GM12878 (cell line): ENCODE data around the gene HLA-B. TPM values are rescaled to one million over a fixed set of nuclear protein-coding genes. Genes with fewer than 3 reads are reported as not detected.

Experiments
- ATAC-seq: fragments of 200-7000 bp; cut with Tn5 transposase; 3 replicates; pipeline ENCODE4 v1.9.1; 2020; ENCODE audit warnings: mild to moderate bottlenecking, moderate library complexity
- BruUV-seq: library from RNA; stranded (reverse); fragments of 400-500 nt; replicated peaks from 2 replicates; lab custom pipeline; 2021; lab: Mats Ljungman, UMichigan
- CTCF ChIA-PET: fragments of 300-600 bp; sonication (Branson Sonifier 250); formaldehyde crosslinking; extraction: SDS; loops from one replicate; lab custom pipeline; 2021; ENCODE audit warnings: inconsistent platforms; lab: Yijun Ruan, JAX
- POLR2A ChIA-PET: fragments of 350-600 bp; formaldehyde crosslinking; extraction: SDS; loops from one replicate; lab custom pipeline; 2021; ENCODE audit warnings: inconsistent platforms; lab: Charles Lee
- RAD21 ChIA-PET: fragments of 300-600 bp; sonication (Branson Sonifier 250); formaldehyde crosslinking; loops from one replicate; lab custom pipeline; 2023; ENCODE audit warnings: antibody characterized with exemption; ENCODE audit not compliant: unreplicated experiment; lab: Charles Lee
- SMC1A ChIA-PET: fragments of 300-600 bp; sonication (Branson Sonifier 250); formaldehyde crosslinking; loops from one replicate; lab custom pipeline; 2023; ENCODE audit not compliant: unreplicated experiment, uncharacterized antibody; lab: Charles Lee
- DNase-seq: peaks from one replicate; pipeline ENCODE4 v3.0.0-alpha.2; 2011; ENCODE audit warnings: low read depth, low spot score
- FAIRE-seq: peaks from 3 replicates; lab custom pipeline; 2011; peaks lifted over from hg19 to GRCh38; lab: Jason Lieb, UNC
- H2AFZ ChIP-seq: 2 replicates; pipeline ENCODE4 v1.6.0; 2011; ENCODE audit warnings: low read depth, low read length, control low read depth; ENCODE audit not compliant: control insufficient read depth
- H3K27ac ChIP-seq: 2 replicates; pipeline ENCODE4 v1.5.1; 2011; ENCODE audit warnings: control low read depth; ENCODE audit not compliant: control insufficient read depth, insufficient read depth
- H3K27me3 ChIP-seq, 2 experiments: replicated peaks in 1 of 2; 2 replicates each; pipeline versions ENCODE4 v1.6.0 to v1.6.1; 2011; ENCODE audit warnings: low read length in 1 of 2; ENCODE audit not compliant: control insufficient read depth in 2 of 2, insufficient read depth in 2 of 2
- H3K36me3 ChIP-seq, 2 experiments: 2 replicates each; pipeline ENCODE4 v1.5.1; 2011; ENCODE audit warnings: low read length in 1 of 2; ENCODE audit not compliant: control insufficient read depth in 2 of 2, insufficient read depth in 2 of 2
- H3K4me1 ChIP-seq: 2 replicates; pipeline ENCODE4 v1.6.1; 2011; ENCODE audit warnings: mild to moderate bottlenecking, low read length, moderate library complexity, mixed read lengths; ENCODE audit not compliant: control insufficient read depth, insufficient read depth
- H3K4me2 ChIP-seq: 2 replicates; pipeline ENCODE4 v1.6.0; 2011; ENCODE audit warnings: control low read depth; ENCODE audit not compliant: control insufficient read depth, insufficient read depth
- H3K4me3 ChIP-seq: fragments of 200-600 bp; sonication (generic); 2 replicates; pipeline ENCODE4 v1.5.1; 2016
- H3K79me2 ChIP-seq: 2 replicates; pipeline ENCODE4 v1.6.0; 2011; ENCODE audit warnings: low read length; ENCODE audit not compliant: control insufficient read depth, insufficient read depth
- H3K9ac ChIP-seq: 2 replicates; pipeline ENCODE4 v1.8.0; 2011; ENCODE audit warnings: low read length, control low read depth, mixed read lengths; ENCODE audit not compliant: control insufficient read depth, insufficient read depth
- H3K9me3 ChIP-seq: replicated peaks from 3 replicates; pipeline ENCODE4 v1.5.1; 2011; ENCODE audit warnings: mild to moderate bottlenecking, low read length; ENCODE audit not compliant: control insufficient read depth, insufficient read depth
- H4K20me1 ChIP-seq: 2 replicates; pipeline ENCODE4 v1.6.0; 2011; ENCODE audit not compliant: control insufficient read depth, insufficient read depth
- CEBPB ChIP-seq, 2 experiments: fragments of 150-350 bp in 1 of 2; IDR thresholded peaks; 2 replicates each; pipeline ENCODE4 v1.6.1; 2012 to 2014; ENCODE audit warnings: low read depth in 2 of 2, low read length in 2 of 2, borderline replicate concordance in 1 of 2, inconsistent platforms in 1 of 2
- CHD2 ChIP-seq: IDR thresholded peaks from 2 replicates; pipeline ENCODE4 v1.6.1; 2011; ENCODE audit warnings: low read depth, low read length, improper control_type of control experiment, borderline replicate concordance
- GATAD2B ChIP-seq: fragments of 450-650 bp; conservative IDR thresholded peaks from 2 replicates; pipeline ENCODE4 v1.6.1; 2017; ENCODE audit warnings: low read depth, mild to moderate bottlenecking, moderate library complexity
- NFYB ChIP-seq: IDR thresholded peaks from 2 replicates; pipeline ENCODE4 v1.6.1; 2011; ENCODE audit warnings: low read depth, mild to moderate bottlenecking, low read length, improper control_type of control experiment, moderate library complexity; ENCODE audit not compliant: insufficient read depth
- WGBS: methylation state at CpG from one replicate; pipeline ENCODE4 v1.1.6; 2016; ENCODE audit warnings: low lambda C conversion rate; ENCODE audit not compliant: insufficient replicate concordance, insufficient coverage; ENCODE audit errors: missing lambda C conversion rate; 5-methylcytosine and 5-hydroxymethylcytosine counted together
- in situ Hi-C: fragments of 300-500 bp; cut with MboI; formaldehyde crosslinking; loops from 9 replicates; pipeline ENCODE4 v1.14.3; 2018; ENCODE audit warnings: mixed read lengths
- intact Hi-C: fragments of 100-400 bp; cut with micrococcal nuclease; formaldehyde crosslinking; loops from one replicate; pipeline ENCODE4 v1.14.2; 2022; ENCODE audit not compliant: unreplicated experiment
- polyA plus RNA-seq, 11 experiments: library from polyadenylated mRNA; depleted of rRNA in 4 of 11; unstranded in 6 of 11; stranded (reverse) in 5 of 11; fragments of >200 nt; fragmentation: Nextera tagmentation in 4 of 11; fragmentation: Illumina TruSeq in 1 of 11; extraction: Ambion mirVana in 4 of 11; extraction: Trizol in 1 of 11; gene quantifications; 1 replicate in 1 of 11; 2 replicates in 10 of 11; pipeline versions ENCODE4 v1.2.1 to v1.2.3, GENCODE V29; 2011 to 2016; ENCODE audit warnings: inconsistent platforms in 2 of 11, missing spikeins in 2 of 11, low read depth in 1 of 11
- total RNA-seq, 4 experiments: library from RNA; depleted of rRNA in 3 of 4; stranded (reverse); fragments of >200 nt in 3 of 4; fragmentation: Illumina TruSeq in 1 of 4; extraction: Trizol in 1 of 4; gene quantifications; 2 replicates each; pipeline versions ENCODE4 v1.2.1 to v1.2.3, GENCODE V29; 2013 to 2021
- TF ChIP-seq, protein P1 (sequence below): fragments of 450-650 bp; IDR thresholded peaks from 2 replicates; pipeline ENCODE4 v1.6.1; 2016; ENCODE audit warnings: mild to moderate bottlenecking
- TF ChIP-seq, protein P2 (sequence below): IDR thresholded peaks from 2 replicates; pipeline ENCODE4 v1.6.1; 2011; ENCODE audit warnings: mild to moderate bottlenecking, low read depth, low read length, moderate library complexity; ENCODE audit not compliant: insufficient replicate concordance
- TF ChIP-seq, protein P3 (sequence below): fragments of 450-650 bp; IDR thresholded peaks from 2 replicates; pipeline ENCODE4 v1.6.1; 2014; ENCODE audit warnings: mild to moderate bottlenecking
- TF ChIP-seq, protein P4 (sequence below): fragments of 450-650 bp; IDR thresholded peaks from 2 replicates; pipeline ENCODE4 v1.6.1; 2016; ENCODE audit warnings: mild to moderate bottlenecking, moderate library complexity, borderline replicate concordance

HLA-B gene
- total and polyA plus RNA-seq, 10 of the 15 experiments (the other 5 are each of a cell fraction or from before 2014, with no cell fraction given): 820 to 5,128 (median 3,370) TPM

DNA sequence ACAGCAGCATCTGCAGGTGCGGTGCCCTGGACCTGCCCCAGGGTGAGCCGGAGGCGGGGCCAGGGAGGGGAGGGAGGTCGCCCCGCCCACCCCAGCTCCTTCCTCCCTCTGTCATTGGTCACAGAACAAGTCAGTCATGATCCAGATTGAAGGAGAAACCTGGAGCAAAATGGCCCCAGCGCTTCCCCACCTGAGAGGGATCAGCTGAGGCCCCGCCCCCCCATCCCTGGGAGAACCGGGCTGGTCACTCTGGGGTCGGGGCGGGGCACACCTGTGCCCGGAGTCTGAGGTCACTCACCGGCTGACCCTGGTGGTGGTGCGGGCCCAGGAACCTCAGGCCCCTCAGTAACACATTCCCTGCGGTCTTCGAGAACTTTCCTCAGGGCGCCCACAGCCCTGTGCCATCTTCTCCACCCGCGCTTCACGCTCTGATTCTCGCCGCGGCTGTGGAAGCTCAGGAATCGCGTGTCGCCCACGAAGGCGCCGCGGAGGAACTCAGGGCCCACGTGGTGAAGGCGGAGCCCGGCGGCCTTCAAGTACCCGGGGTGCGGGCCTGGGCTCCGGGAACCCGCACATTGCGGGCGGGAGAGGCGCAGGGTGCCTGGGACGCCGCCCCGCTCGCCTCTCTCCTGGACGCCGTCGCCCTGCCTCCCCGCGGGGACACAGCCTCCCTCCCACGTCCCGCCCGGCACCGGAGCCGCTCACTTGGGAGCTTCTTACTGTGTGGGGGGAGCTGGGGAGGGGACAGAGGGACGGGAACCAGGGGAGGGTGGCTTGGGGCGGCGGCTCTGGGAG, 48.7 kb downstream of the HLA-B start:
- no peak overlapping the region for H3K4me3 ChIP-seq
- no peak overlapping the region for H3K9ac ChIP-seq
- TF ChIP-seq, protein P1, sequence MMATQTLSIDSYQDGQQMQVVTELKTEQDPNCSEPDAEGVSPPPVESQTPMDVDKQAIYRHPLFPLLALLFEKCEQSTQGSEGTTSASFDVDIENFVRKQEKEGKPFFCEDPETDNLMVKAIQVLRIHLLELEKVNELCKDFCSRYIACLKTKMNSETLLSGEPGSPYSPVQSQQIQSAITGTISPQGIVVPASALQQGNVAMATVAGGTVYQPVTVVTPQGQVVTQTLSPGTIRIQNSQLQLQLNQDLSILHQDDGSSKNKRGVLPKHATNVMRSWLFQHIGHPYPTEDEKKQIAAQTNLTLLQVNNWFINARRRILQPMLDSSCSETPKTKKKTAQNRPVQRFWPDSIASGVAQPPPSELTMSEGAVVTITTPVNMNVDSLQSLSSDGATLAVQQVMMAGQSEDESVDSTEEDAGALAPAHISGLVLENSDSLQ: peak; percentile 95
- TF ChIP-seq, protein P2, sequence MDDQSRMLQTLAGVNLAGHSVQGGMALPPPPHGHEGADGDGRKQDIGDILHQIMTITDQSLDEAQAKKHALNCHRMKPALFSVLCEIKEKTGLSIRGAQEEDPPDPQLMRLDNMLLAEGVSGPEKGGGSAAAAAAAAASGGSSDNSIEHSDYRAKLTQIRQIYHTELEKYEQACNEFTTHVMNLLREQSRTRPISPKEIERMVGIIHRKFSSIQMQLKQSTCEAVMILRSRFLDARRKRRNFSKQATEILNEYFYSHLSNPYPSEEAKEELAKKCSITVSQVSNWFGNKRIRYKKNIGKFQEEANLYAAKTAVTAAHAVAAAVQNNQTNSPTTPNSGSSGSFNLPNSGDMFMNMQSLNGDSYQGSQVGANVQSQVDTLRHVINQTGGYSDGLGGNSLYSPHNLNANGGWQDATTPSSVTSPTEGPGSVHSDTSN: peak; percentile 88
- peak; percentile 54; the same call in 1 of the 2 replicates for TF ChIP-seq GATAD2B
- TF ChIP-seq CHD2: no peak
- TF ChIP-seq, protein P3, sequence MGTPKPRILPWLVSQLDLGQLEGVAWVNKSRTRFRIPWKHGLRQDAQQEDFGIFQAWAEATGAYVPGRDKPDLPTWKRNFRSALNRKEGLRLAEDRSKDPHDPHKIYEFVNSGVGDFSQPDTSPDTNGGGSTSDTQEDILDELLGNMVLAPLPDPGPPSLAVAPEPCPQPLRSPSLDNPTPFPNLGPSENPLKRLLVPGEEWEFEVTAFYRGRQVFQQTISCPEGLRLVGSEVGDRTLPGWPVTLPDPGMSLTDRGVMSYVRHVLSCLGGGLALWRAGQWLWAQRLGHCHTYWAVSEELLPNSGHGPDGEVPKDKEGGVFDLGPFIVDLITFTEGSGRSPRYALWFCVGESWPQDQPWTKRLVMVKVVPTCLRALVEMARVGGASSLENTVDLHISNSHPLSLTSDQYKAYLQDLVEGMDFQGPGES: no peak
- TF ChIP-seq NFYB: 0 out of 2 replicates have a peak, but pooled peaks have one; percentile 51
- no peak for TF ChIP-seq CEBPB (IDR thresholded peaks at IDR 0.05; ENCODE audit: borderline replicate concordance in 1 of 2, low read depth in 2 of 2, low read length in 2 of 2)
- TF ChIP-seq, protein P4, sequence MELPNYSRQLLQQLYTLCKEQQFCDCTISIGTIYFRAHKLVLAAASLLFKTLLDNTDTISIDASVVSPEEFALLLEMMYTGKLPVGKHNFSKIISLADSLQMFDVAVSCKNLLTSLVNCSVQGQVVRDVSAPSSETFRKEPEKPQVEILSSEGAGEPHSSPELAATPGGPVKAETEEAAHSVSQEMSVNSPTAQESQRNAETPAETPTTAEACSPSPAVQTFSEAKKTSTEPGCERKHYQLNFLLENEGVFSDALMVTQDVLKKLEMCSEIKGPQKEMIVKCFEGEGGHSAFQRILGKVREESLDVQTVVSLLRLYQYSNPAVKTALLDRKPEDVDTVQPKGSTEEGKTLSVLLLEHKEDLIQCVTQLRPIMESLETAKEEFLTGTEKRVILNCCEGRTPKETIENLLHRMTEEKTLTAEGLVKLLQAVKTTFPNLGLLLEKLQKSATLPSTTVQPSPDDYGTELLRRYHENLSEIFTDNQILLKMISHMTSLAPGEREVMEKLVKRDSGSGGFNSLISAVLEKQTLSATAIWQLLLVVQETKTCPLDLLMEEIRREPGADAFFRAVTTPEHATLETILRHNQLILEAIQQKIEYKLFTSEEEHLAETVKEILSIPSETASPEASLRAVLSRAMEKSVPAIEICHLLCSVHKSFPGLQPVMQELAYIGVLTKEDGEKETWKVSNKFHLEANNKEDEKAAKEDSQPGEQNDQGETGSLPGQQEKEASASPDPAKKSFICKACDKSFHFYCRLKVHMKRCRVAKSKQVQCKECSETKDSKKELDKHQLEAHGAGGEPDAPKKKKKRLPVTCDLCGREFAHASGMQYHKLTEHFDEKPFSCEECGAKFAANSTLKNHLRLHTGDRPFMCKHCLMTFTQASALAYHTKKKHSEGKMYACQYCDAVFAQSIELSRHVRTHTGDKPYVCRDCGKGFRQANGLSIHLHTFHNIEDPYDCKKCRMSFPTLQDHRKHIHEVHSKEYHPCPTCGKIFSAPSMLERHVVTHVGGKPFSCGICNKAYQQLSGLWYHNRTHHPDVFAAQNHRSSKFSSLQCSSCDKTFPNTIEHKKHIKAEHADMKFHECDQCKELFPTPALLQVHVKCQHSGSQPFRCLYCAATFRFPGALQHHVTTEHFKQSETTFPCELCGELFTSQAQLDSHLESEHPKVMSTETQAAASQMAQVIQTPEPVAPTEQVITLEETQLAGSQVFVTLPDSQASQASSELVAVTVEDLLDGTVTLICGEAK: no peak
- no peak for FAIRE-seq
- in situ Hi-C loops (no loop called here), intact Hi-C loops (no loop called here)
- POLR2A ChIA-PET: interaction anchor here (0.5 to 1.0 kb wide), 3 partner anchors 34 to 313 kb away, joined by 3 to 5 read pairs (median 3); no protein-coding TSS in a partner anchor
- no TSS peak for BruUV-seq
- WGBS: 21% methylated on average over 5 of the region's 57 CpGs
- H2AFZ ChIP-seq: peak overlapping the region; percentile 29
- no peak for DNase-seq
- CTCF ChIA-PET: interaction anchor here (1.2 to 1.6 kb wide), 2 partner anchors 24 to 111 kb away, joined by 3 read pairs; no protein-coding TSS in a partner anchor
- no peak overlapping the region for H3K27ac ChIP-seq
- RAD21 ChIA-PET: interaction anchor here (0.7 to 1.5 kb wide), 4 partner anchors 35 to 110 kb away, joined by 3 to 5 read pairs (median 4); no protein-coding TSS in a partner anchor
- no peaks in the 10 kb centered on the region for H3K9me3 ChIP-seq
- H3K4me1 ChIP-seq: no peaks in the 10 kb centered on the region
- no peaks in the 10 kb centered on the region for H3K79me2 ChIP-seq
- H4K20me1 ChIP-seq: no peaks in the 10 kb centered on the region
- SMC1A ChIA-PET: interaction anchor here (1.3 to 1.4 kb wide), 2 partner anchors 17 to 111 kb away, joined by 3 read pairs; no protein-coding TSS in a partner anchor
- no peaks in the 10 kb centered on the region for H3K36me3 ChIP-seq
- H3K4me2 ChIP-seq: peak overlapping the region; percentile 42
- no peaks in the 10 kb centered on the region for H3K27me3 ChIP-seq
- ATAC-seq: peak; percentile 87
